Germinal center (tissue), 1 donor: ENCODE results near the gene WDR87.
"Not testable (repeated sequence)": the region's sequence is repeated elsewhere in the genome, so short reads cannot be mapped to it uniquely, and the experiment has no call there.

Experiments
- DNase-seq: peaks from one replicate; pipeline ENCODE4 v3.0.0; 2012; ENCODE audit warnings: mixed read lengths, low spot score

Gene WDR87

GRCh38 chr19:37930416-37930815 lies 24.0 kb upstream of the WDR87 start:
- no peak for DNase-seq

GRCh38 chr19:37929355-37929923 lies 23.0 kb upstream of the WDR87 start:
- no peak for DNase-seq

GRCh38 chr19:37928527-37929286 lies 22.3 kb upstream of the WDR87 start:
- DNase-seq, result peak; percentile 86

- peak; percentile 69 for DNase-seq
Observed at GRCh38 chr19:37926711-37927110, 20.3 kb upstream of the WDR87 start.

- no peak for DNase-seq
Observed at GRCh38 chr19:37926255-37926654, 19.9 kb upstream of the WDR87 start.

GRCh38 chr19:37925212-37925611 lies 18.8 kb upstream of the WDR87 start:
- no peak for DNase-seq

- DNase-seq, result not testable (repeated sequence)
Observed at GRCh38 chr19:37924573-37924972, 18.2 kb upstream of the WDR87 start.

GRCh38 chr19:37920591-37921450 lies 14.4 kb upstream of the WDR87 start:
- no peak for DNase-seq

GRCh38 chr19:37914908-37915307 lies 8.5 kb upstream of the WDR87 start:
- peak; percentile 76 for DNase-seq

GRCh38 chr19:37909661-37910199 lies 3.3 kb upstream of the WDR87 start:
- DNase-seq, result no peak

- no peak for DNase-seq
Observed at GRCh38 chr19:37907735-37908455, 1.5 kb upstream of the WDR87 start.

GRCh38 chr19:37906869-37907734 lies 708 bp upstream of the WDR87 start, which contains the start of gene SIPA1L3:
SIPA1L3 (plus strand) TSS chr19:37907208; CDS start chr19:38081566, 174,358 bp downstream.
- peak; percentile 91 for DNase-seq

- no peak for DNase-seq
Observed at GRCh38 chr19:37903096-37903495, 3.3 kb downstream of the WDR87 start.

GRCh38 chr19:37902668-37903067 lies 3.7 kb downstream of the WDR87 start:
- peak; percentile 81 for DNase-seq

GRCh38 chr19:37899966-37900365 lies 6.4 kb downstream of the WDR87 start:
- no peak for DNase-seq

- DNase-seq, result no peak
Observed at GRCh38 chr19:37899453-37899852, 6.9 kb downstream of the WDR87 start.

GRCh38 chr19:37896180-37896579 lies 10.2 kb downstream of the WDR87 start:
- DNase-seq, result no peak

GRCh38 chr19:37893845-37894575 lies 12.4 kb downstream of the WDR87 start:
- DNase-seq, result no peak

GRCh38 chr19:37886571-37886970 lies 19.8 kb downstream of the WDR87 start:
- no peak for DNase-seq

- no peak for DNase-seq
Observed at GRCh38 chr19:37885392-37885791, 21.0 kb downstream of the WDR87 start.
